Gastroesophageal sphincter (tissue), 4 donors: Measurements from ENCODE around the gene ALKBH8. TPM values are rescaled to one million over a fixed set of nuclear protein-coding genes. Genes with fewer than 3 reads are reported as not detected.
"Not testable (repeated sequence)": the region's sequence is repeated elsewhere in the genome, so short reads cannot be mapped to it uniquely, and the experiment has no call there.

ENCODE experiments used
- ATAC-seq: fragments of 150-250 bp; one replicate; pipeline ENCODE4 v1.9.1; 2016; ENCODE audit warnings: mild to moderate bottlenecking, moderate library complexity
- H3K27ac ChIP-seq, 4 donors: fragments of 200-600 bp; sonication (generic) in 3 of 4; 1 replicate in 3 of 4; 2 replicates in 1 of 4; pipeline ENCODE4 v1.5.1; 2016 to 2019
- H3K27me3 ChIP-seq: fragments of 200-600 bp; sonication (generic); one replicate; pipeline ENCODE4 v1.5.1; 2019
- H3K36me3 ChIP-seq, 2 donors: fragments of 200-600 bp; sonication (generic); one replicate each; pipeline ENCODE4 v1.5.1; 2019; ENCODE audit warnings: control low read depth in 1 of 2
- H3K4me1 ChIP-seq, 3 donors: fragments of 200-600 bp; sonication (generic); 1 replicate in 2 of 3; 2 replicates in 1 of 3; pipeline ENCODE4 v1.5.1; 2016 to 2019; ENCODE audit warnings: control low read depth in 2 of 3
- H3K4me3 ChIP-seq, 2 donors: fragments of 200-600 bp; sonication (generic); one replicate each; pipeline ENCODE4 v1.5.1; 2019; ENCODE audit warnings: mild to moderate bottlenecking in 1 of 2, moderate library complexity in 1 of 2
- H3K9me3 ChIP-seq, 3 donors: fragments of 200-600 bp; sonication (generic); one replicate each; pipeline ENCODE4 v1.5.1; 2017 to 2019; ENCODE audit warnings: control low read depth in 2 of 3
- CTCF ChIP-seq, 4 experiments: fragments of 200-600 bp in 2 of 4; fragments of 450-650 bp in 2 of 4; sonication (generic) in 1 of 4; IDR thresholded peaks; one replicate each; pipeline ENCODE4 v1.5.1; 2017 to 2019; ENCODE audit warnings: antibody characterized with exemption in 4 of 4, mild to moderate bottlenecking in 2 of 4, moderate library complexity in 2 of 4
- EP300 ChIP-seq: sonication (generic); formaldehyde crosslinking; IDR thresholded peaks from one replicate; pipeline ENCODE4 v1.6.1; 2017; ENCODE audit warnings: antibody characterized with exemption, mild to moderate bottlenecking
- POLR2A ChIP-seq, 2 donors: fragments of 450-650 bp; IDR thresholded peaks; one replicate each; pipeline ENCODE4 v1.6.1; 2017; ENCODE audit warnings: antibody characterized with exemption in 2 of 2, mild to moderate bottlenecking in 2 of 2, moderate library complexity in 1 of 2
- POLR2AphosphoS5 ChIP-seq: sonication (generic); formaldehyde crosslinking; IDR thresholded peaks from one replicate; pipeline ENCODE4 v1.6.1; 2017; ENCODE audit warnings: antibody characterized with exemption
- WGBS, 2 donors: methylation state at CpG; one replicate each; pipeline ENCODE4 v1.1.5; 2018; ENCODE audit warnings: low coverage in 1 of 2; 5-methylcytosine and 5-hydroxymethylcytosine counted together
- total RNA-seq, 4 donors: library from RNA; depleted of rRNA; stranded (reverse); fragments of >200 nt; gene quantifications; one replicate each; pipeline ENCODE4 v1.1.0, GENCODE V29; 2016

ALKBH8 gene
- total RNA-seq, 4 donors from 2014 or later, result 4.9 to 11.4 (median 8.3) TPM

DNA sequence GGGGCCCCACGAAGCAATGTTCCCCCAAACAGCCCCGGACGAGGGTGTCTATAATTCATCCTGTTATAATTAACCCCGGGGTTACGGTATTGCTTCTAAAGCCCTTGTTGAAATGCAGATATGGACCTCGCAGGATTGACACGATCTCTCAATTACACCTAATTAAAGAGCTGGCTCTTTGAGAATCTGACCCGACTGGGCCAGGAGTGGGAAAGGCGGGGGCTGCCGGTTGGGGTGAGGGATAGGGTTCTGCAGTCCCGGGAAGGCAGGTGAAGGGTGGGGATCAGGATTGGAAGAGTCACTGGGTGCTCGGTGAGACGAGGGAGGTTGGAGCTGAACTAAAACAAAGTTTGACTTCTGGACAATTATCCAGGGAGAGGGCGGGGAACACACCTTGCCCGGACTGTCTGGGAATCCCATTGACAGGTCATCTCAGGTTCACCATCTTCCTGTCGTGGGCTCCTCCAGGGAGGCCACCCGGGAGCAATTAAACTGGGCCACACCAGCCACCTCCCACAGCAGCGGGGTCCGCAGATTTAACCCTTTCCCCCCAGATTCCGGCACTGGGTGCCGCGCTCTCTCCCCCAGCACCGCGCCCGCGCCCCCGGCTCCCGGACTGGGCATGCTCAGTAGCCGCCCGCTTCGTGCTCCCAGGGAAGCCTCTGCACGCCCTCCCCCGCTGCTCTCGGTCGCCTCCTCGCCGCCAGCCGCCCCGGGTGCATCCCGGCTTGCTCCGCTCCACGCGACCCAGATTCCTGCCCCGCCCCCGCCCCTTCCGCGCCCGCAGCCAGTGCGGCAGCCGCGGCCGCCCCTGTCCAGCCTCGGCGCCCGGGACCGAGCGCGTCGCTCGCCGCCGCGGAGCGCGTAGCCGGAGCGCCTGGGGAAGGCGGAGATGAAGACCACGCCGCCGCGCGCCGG is 25.2 kb upstream of the ALKBH8 start, which contains the start of gene ELMOD1:
Gene ELMOD1 (plus strand): TSS at position 688 of the 918 bp plus-strand sequence. CDS start 27,043 bp downstream, outside the sequence.
- Histone ChIP-seq H3K27me3 (peaks cover 73% of the 10 kb centered on the region), H3K4me1 (peaks cover 0 to 32% (median 5%) of the 10 kb centered on the region in 3 donors), H3K9me3 (no peaks in the 10 kb centered on the region), H3K36me3 (no peaks in the 10 kb centered on the region), H3K27ac (peak within 1 kb of the TSS in 1 of 4 donors; percentile 37), H3K4me3 (peak within 1 kb of the TSS; percentile 32 to 69)
- 0% methylated on average over 8 to 14 of the region's 74 CpGs for WGBS, 2 donors
- TF ChIP-seq EP300, result no peak
- peak in 2 of 4 experiments; percentile 19 to 28 for TF ChIP-seq CTCF (IDR thresholded peaks at IDR 0.05)
- TF ChIP-seq POLR2AphosphoS5, result no peak
- no peak for TF ChIP-seq POLR2A (IDR thresholded peaks at IDR 0.05)
- peak; percentile 70 for ATAC-seq

DNA sequence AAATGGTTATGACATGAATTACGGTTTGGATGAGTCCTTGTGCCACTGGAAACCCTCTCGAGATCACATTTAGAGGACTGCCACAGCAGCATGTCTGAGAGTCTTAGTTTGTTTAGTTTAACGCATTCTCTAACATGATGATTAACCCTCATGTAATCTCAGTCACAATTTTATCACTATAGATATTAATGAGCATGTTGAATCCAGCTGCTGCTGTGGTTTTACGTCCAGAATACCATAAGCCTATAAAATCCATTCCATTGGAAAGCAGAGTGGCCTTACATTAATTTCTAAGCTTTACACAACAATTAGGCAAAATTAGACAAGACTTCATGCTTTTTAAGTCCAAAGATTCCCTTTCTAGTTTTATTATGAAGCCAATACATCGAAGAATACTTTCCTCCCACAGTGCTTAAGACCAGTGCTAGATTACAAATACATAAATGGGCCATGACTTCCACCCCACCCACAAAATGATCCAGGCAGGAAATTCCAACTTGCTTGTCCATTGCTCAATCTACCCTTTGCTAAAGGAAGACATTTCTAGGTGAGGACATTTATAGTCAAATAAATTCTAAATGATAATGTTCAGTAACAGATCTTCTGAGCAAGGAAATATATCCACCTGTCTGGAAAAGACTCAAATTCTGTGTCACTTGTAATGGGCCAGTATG is 21.9 kb upstream of the ALKBH8 start:
- H3K4me1 ChIP-seq, result peaks cover 0 to 28% (median 5%) of the 10 kb centered on the region in 3 donors
- H3K27ac ChIP-seq, result no peak overlapping the region
- TF ChIP-seq POLR2A (IDR thresholded peaks at IDR 0.05) (no peak), POLR2AphosphoS5 (no peak)
- ATAC-seq, result no peak
- peaks cover 50% of the 10 kb centered on the region for H3K27me3 ChIP-seq
- 38 to 42% methylated on average over 5 of the region's 5 CpGs for WGBS, 2 donors
- H3K9me3 ChIP-seq, result no peaks in the 10 kb centered on the region
- no peak overlapping the region for H3K4me3 ChIP-seq
- no peaks in the 10 kb centered on the region for H3K36me3 ChIP-seq

- peaks cover 15% of the 10 kb centered on the region for H3K27me3 ChIP-seq
- H3K27ac ChIP-seq, result no peak overlapping the region
- H3K9me3 ChIP-seq, result no peaks in the 10 kb centered on the region
- 53 to 54% methylated on average over 2 to 3 of the region's 3 CpGs for WGBS, 2 donors
- no peaks in the 10 kb centered on the region for H3K4me1 ChIP-seq
- H3K36me3 ChIP-seq, result no peaks in the 10 kb centered on the region
- no peak for ATAC-seq
- no peak overlapping the region for H3K4me3 ChIP-seq
- no peak for TF ChIP-seq EP300
- no peak for TF ChIP-seq POLR2AphosphoS5
- no peak for TF ChIP-seq CTCF (IDR thresholded peaks at IDR 0.05)
- no peak for TF ChIP-seq POLR2A (IDR thresholded peaks at IDR 0.05)
Observed at GRCh38 chr11:107583629-107584195, 18.2 kb upstream of the ALKBH8 start.

DNA sequence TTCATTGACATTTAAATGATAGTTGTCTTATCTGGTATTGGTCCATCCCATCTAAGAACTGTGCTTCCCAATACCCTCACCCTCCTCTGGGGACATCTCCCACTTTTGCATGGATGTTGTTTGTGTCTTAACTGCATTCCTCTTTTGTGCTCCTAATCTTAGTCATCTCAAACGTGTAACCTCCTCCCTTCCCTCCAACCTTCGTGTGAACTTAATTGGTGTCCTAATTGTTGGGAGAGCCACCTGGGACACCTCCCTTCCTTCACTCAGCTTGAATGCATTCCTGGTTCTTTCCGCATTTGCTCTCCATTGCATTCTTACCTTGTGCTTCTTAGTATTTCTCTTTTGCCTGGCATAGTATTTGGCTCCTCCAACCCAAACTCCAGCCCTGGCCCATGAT is 15.6 kb upstream of the ALKBH8 start:
- Histone ChIP-seq H3K4me3 (no peak overlapping the region), H3K36me3 (no peaks in the 10 kb centered on the region), H3K4me1 (no peaks in the 10 kb centered on the region), H3K9me3 (no peaks in the 10 kb centered on the region), H3K27me3 (peaks cover 2% of the 10 kb centered on the region), H3K27ac (no peak overlapping the region)
- no peak for ATAC-seq
- no peak for TF ChIP-seq POLR2A (IDR thresholded peaks at IDR 0.05)
- no peak for TF ChIP-seq POLR2AphosphoS5
- no peak for TF ChIP-seq CTCF (IDR thresholded peaks at IDR 0.05)
- TF ChIP-seq EP300, result no peak
- 42 to 43% methylated on average over 3 of the region's 3 CpGs for WGBS, 2 donors

DNA sequence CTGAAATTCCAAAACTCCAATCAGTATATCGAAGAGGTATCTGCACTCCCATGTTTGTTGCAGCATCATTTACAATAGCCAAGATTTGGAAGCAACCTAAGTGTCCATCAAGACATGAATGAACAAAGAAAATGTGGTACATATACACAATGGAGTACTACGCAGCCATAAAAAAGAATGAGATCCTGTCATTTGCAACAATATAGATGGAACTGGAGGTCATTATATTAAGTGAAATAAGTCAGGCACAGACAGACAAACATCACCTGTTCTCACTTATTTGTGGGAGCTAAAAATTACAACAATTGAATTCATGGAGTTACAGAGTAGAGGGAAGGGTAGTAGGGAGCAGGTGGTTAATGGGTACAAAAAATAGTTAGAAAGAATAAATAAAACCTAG is 13.6 kb upstream of the ALKBH8 start:
- 75 to 100% methylated on average over 1 to 2 of the region's 2 CpGs for WGBS, 2 donors
- not testable (repeated sequence) for H3K36me3 ChIP-seq

More for the DNA sequence above, 13.6 kb upstream of the ALKBH8 start:
- ATAC-seq, H3K9me3 ChIP-seq, H3K4me3 ChIP-seq, H3K27me3 ChIP-seq, H3K27ac ChIP-seq, H3K4me1 ChIP-seq: not testable (repeated sequence)
